HepG2 (cell line): ENCODE results near the gene NRN1L. TPM values are rescaled to one million over a fixed set of nuclear protein-coding genes. Genes with fewer than 3 reads are reported as not detected.
A peak's percentile ranks its signal among the peaks of the same experiment; 100 is the strongest.

Experiments used
- HDAC1 ChIP-seq: sonication (generic); formaldehyde crosslinking; IDR thresholded peaks from 2 replicates; pipeline ENCODE4 v1.5.1; 2020; ENCODE audit warnings: mild to moderate bottlenecking, missing genetic modification reagents
- HIVEP1 ChIP-seq: sonication (generic); formaldehyde crosslinking; IDR thresholded peaks from 2 replicates; pipeline ENCODE4 v1.4.0; 2020; ENCODE audit warnings: mild to moderate bottlenecking, missing genetic modification reagents
- ISL2 ChIP-seq: sonication (generic); formaldehyde crosslinking; IDR thresholded peaks from 2 replicates; pipeline ENCODE4 v1.5.0; 2020; ENCODE audit warnings: missing genetic modification reagents
- JUN ChIP-seq: sonication (generic); formaldehyde crosslinking; IDR thresholded peaks from 2 replicates; pipeline ENCODE4 v1.4.0; 2020; ENCODE audit warnings: mild to moderate bottlenecking, missing genetic modification reagents
- KAT2B ChIP-seq: fragments of 150-350 bp; IDR thresholded peaks from 2 replicates; pipeline ENCODE4 v1.6.1; 2014; ENCODE audit warnings: low read depth, low read length, borderline replicate concordance
- KDM3A ChIP-seq: IDR thresholded peaks from 2 replicates; pipeline ENCODE4 v1.6.1; 2018; ENCODE audit warnings: low read depth, missing compliant biosample characterization
- KDM5A ChIP-seq: fragments of 200-600 bp; sonication (generic); IDR thresholded peaks from 2 replicates; pipeline ENCODE4 v1.7.0; 2018; ENCODE audit warnings: antibody characterized with exemption, mild to moderate bottlenecking, low read length, borderline replicate concordance
- LCORL ChIP-seq, 2 experiments: fragments of 450-650 bp in 1 of 2; sonication (generic) in 1 of 2; formaldehyde crosslinking in 1 of 2; IDR thresholded peaks; 2 replicates each; pipeline versions ENCODE4 v1.5.0 to v1.6.1; 2017 to 2020; ENCODE audit warnings: antibody characterized with exemption in 1 of 2, missing genetic modification reagents in 1 of 2
- MTA3 ChIP-seq: sonication (generic); formaldehyde crosslinking; IDR thresholded peaks from 2 replicates; pipeline ENCODE4 v1.4.0; 2020; ENCODE audit warnings: missing genetic modification reagents
- NFATC3 ChIP-seq: sonication (generic); formaldehyde crosslinking; IDR thresholded peaks from 2 replicates; pipeline ENCODE4 v1.5.1; 2020; ENCODE audit warnings: mild to moderate bottlenecking, missing genetic modification reagents
- NONO ChIP-seq, 2 experiments: fragments of 450-650 bp in 1 of 2; sonication (generic) in 1 of 2; formaldehyde crosslinking in 1 of 2; IDR thresholded peaks in 1 of 2; conservative IDR thresholded peaks in 1 of 2; 2 replicates each; pipeline versions ENCODE4 v1.6.1 to v1.8.0; 2017 to 2022; ENCODE audit warnings: mild to moderate bottlenecking in 1 of 2, missing genetic modification reagents in 1 of 2, moderate library complexity in 1 of 2
- REL ChIP-seq: sonication (generic); formaldehyde crosslinking; conservative IDR thresholded peaks from 2 replicates; pipeline ENCODE4 v1.8.0; 2022; ENCODE audit warnings: mild to moderate bottlenecking, missing genetic modification reagents, moderate library complexity
- SYNCRIP ChIP-seq: fragments of 200-400 bp; formaldehyde crosslinking; IDR thresholded peaks from 2 replicates; pipeline ENCODE4 v1.6.1; 2018; ENCODE audit warnings: mild to moderate bottlenecking, low read depth, low read length; ENCODE audit not compliant: insufficient read depth
- ZNF543 ChIP-seq: sonication (generic); formaldehyde crosslinking; IDR thresholded peaks from 2 replicates; pipeline ENCODE4 v1.4.0; 2020; ENCODE audit warnings: mild to moderate bottlenecking, missing genetic modification reagents
- ZNF547 ChIP-seq: sonication (generic); formaldehyde crosslinking; IDR thresholded peaks from 2 replicates; pipeline ENCODE4 v1.5.1; 2020; ENCODE audit warnings: mild to moderate bottlenecking, missing genetic modification reagents
- ZNF607 ChIP-seq: sonication (generic); formaldehyde crosslinking; IDR thresholded peaks from 2 replicates; pipeline ENCODE4 v1.5.1; 2020; ENCODE audit warnings: missing genetic modification reagents, mild to moderate bottlenecking, borderline replicate concordance
- ZNF768 ChIP-seq: sonication (generic); formaldehyde crosslinking; IDR thresholded peaks from 2 replicates; pipeline ENCODE4 v1.4.0; 2020; ENCODE audit warnings: missing genetic modification reagents
- ZNF850 ChIP-seq: sonication (generic); formaldehyde crosslinking; conservative IDR thresholded peaks from 2 replicates; pipeline ENCODE4 v1.9.0; 2021; ENCODE audit warnings: mild to moderate bottlenecking, missing genetic modification reagents
- polyA plus RNA-seq, 8 experiments: library from polyadenylated mRNA; depleted of rRNA in 3 of 8; stranded (reverse) in 7 of 8; unstranded in 1 of 8; fragments of >200 nt; fragmentation: Illumina TruSeq in 4 of 8; extraction: Trizol in 4 of 8; gene quantifications; 2 replicates each; pipeline versions ENCODE4 v1.2.1 to v1.2.3, GENCODE V29; 2011 to 2016; ENCODE audit warnings: low read depth in 4 of 8, missing spikeins in 1 of 8, mixed read lengths in 1 of 8; ENCODE audit not compliant: insufficient read depth in 1 of 8
- total RNA-seq, 5 experiments: library from RNA; depleted of rRNA; stranded (reverse); fragments of >200 nt; fragmentation: Illumina TruSeq; extraction: Trizol; gene quantifications; 2 replicates each; pipeline ENCODE4 v1.2.3, GENCODE V29; 2016; ENCODE audit warnings: low read depth in 1 of 5
- TF ChIP-seq, protein P1 (sequence below): sonication (generic); formaldehyde crosslinking; IDR thresholded peaks from 2 replicates; pipeline ENCODE4 v1.5.1; 2020; ENCODE audit warnings: missing genetic modification reagents, mild to moderate bottlenecking, borderline replicate concordance
- TF ChIP-seq, protein P2 (sequence below): IDR thresholded peaks from 2 replicates; pipeline ENCODE4 v1.6.1; 2016
- TF ChIP-seq, protein P3 (sequence below): sonication (generic); formaldehyde crosslinking; conservative IDR thresholded peaks from 2 replicates; pipeline ENCODE4 v1.4.0; 2020; ENCODE audit warnings: mild to moderate bottlenecking, missing genetic modification reagents, moderate library complexity
- TF ChIP-seq, protein P4 (sequence below): sonication (generic); formaldehyde crosslinking; IDR thresholded peaks from 2 replicates; pipeline ENCODE4 v1.5.1; 2020; ENCODE audit warnings: missing genetic modification reagents, mild to moderate bottlenecking, borderline replicate concordance
- TF ChIP-seq, protein P5 (sequence below): IDR thresholded peaks from 2 replicates; pipeline ENCODE4 v1.6.1; 2012; ENCODE audit warnings: inconsistent platforms

Gene NRN1L
- total and polyA plus RNA-seq, 2 of the 13 experiments (the other 11 are each of a cell fraction or from before 2014, with no cell fraction given), result 0.53 to 1.2 TPM

DNA sequence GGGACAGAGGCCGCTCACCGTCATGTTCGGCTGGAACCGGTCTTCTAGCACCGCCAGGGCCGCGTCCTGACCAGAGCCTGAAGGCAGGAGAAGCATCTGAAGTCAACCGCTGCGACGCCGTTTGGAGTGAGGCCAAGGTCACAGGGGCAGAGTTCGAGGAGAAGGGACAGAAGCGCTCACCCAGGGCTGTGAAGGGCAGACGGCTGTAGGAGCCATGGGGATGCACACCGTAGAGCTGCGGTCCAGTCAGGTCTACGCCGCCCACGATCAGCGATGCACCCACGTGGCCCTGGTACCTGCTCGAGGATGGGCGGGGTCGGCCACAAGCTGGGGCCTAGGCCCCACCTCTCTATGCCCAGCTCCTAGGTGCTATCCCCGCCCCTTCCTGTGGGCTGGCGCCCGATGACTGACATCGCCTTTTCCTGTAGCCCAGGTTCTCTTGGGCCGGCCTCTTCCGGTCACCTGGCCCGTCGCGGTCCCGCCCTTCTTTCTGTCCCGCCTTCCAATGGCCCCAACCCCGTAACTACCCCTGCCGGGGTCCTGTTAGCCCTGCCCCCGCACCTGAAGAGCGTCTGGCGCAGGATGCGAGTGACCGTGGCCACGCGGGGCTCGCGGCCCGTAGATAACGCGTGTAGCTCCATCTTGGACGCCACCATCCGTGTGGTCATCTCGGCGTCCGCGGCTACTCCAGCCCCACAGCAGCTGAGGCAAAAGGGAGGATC, 50.9 kb downstream of the NRN1L start (continued):
- TF ChIP-seq, protein P1, sequence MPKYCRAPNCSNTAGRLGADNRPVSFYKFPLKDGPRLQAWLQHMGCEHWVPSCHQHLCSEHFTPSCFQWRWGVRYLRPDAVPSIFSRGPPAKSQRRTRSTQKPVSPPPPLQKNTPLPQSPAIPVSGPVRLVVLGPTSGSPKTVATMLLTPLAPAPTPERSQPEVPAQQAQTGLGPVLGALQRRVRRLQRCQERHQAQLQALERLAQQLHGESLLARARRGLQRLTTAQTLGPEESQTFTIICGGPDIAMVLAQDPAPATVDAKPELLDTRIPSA (CRISPR knock-in tag), result peak; percentile 82; the same call in 1 of the 2 replicates
- TF ChIP-seq LCORL (IDR thresholded peaks at IDR 0.05), result no peak
- TF ChIP-seq LCORL (CRISPR knock-in tag; IDR thresholded peaks at IDR 0.05), result peak; percentile 30; the same call in 1 of the 2 replicates
- peak; percentile 52; the same call in 1 of the 2 replicates for TF ChIP-seq JUN (CRISPR knock-in tag)
- peak; percentile 76 for TF ChIP-seq KDM3A (CRISPR knock-in tag)
- TF ChIP-seq ZNF850 (CRISPR knock-in tag), result no peak
- peak; percentile 85 for TF ChIP-seq HIVEP1 (CRISPR knock-in tag)
- TF ChIP-seq, protein P2, sequence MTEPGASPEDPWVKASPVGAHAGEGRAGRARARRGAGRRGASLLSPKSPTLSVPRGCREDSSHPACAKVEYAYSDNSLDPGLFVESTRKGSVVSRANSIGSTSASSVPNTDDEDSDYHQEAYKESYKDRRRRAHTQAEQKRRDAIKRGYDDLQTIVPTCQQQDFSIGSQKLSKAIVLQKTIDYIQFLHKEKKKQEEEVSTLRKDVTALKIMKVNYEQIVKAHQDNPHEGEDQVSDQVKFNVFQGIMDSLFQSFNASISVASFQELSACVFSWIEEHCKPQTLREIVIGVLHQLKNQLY (CRISPR knock-in tag), result no peak; the same call in 1 of the 2 replicates
- peak; percentile 61; the same call in 1 of the 2 replicates for TF ChIP-seq ZNF768 (CRISPR knock-in tag)
- TF ChIP-seq HDAC1, result peak; percentile 76
- TF ChIP-seq SYNCRIP, result no peak
- TF ChIP-seq, protein P3, sequence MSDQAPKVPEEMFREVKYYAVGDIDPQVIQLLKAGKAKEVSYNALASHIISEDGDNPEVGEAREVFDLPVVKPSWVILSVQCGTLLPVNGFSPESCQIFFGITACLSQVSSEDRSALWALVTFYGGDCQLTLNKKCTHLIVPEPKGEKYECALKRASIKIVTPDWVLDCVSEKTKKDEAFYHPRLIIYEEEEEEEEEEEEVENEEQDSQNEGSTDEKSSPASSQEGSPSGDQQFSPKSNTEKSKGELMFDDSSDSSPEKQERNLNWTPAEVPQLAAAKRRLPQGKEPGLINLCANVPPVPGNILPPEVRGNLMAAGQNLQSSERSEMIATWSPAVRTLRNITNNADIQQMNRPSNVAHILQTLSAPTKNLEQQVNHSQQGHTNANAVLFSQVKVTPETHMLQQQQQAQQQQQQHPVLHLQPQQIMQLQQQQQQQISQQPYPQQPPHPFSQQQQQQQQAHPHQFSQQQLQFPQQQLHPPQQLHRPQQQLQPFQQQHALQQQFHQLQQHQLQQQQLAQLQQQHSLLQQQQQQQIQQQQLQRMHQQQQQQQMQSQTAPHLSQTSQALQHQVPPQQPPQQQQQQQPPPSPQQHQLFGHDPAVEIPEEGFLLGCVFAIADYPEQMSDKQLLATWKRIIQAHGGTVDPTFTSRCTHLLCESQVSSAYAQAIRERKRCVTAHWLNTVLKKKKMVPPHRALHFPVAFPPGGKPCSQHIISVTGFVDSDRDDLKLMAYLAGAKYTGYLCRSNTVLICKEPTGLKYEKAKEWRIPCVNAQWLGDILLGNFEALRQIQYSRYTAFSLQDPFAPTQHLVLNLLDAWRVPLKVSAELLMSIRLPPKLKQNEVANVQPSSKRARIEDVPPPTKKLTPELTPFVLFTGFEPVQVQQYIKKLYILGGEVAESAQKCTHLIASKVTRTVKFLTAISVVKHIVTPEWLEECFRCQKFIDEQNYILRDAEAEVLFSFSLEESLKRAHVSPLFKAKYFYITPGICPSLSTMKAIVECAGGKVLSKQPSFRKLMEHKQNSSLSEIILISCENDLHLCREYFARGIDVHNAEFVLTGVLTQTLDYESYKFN (CRISPR knock-in tag), result peak; percentile 67
- peak; percentile 91 for TF ChIP-seq ZNF543 (CRISPR knock-in tag)
- no peak for TF ChIP-seq NONO (IDR thresholded peaks at IDR 0.05)
- peak; percentile 73 for TF ChIP-seq NONO (CRISPR knock-in tag; conservative IDR thresholded peaks at IDR 0.05)
- 0 out of 2 replicates have a peak, but pooled peaks have one; percentile 14 for TF ChIP-seq ISL2 (CRISPR knock-in tag)
- no peak for TF ChIP-seq MTA3
- peak; percentile 93 for TF ChIP-seq ZNF547 (CRISPR knock-in tag)
- peak; percentile 92 for TF ChIP-seq ZNF607 (CRISPR knock-in tag)
- TF ChIP-seq, protein P4, sequence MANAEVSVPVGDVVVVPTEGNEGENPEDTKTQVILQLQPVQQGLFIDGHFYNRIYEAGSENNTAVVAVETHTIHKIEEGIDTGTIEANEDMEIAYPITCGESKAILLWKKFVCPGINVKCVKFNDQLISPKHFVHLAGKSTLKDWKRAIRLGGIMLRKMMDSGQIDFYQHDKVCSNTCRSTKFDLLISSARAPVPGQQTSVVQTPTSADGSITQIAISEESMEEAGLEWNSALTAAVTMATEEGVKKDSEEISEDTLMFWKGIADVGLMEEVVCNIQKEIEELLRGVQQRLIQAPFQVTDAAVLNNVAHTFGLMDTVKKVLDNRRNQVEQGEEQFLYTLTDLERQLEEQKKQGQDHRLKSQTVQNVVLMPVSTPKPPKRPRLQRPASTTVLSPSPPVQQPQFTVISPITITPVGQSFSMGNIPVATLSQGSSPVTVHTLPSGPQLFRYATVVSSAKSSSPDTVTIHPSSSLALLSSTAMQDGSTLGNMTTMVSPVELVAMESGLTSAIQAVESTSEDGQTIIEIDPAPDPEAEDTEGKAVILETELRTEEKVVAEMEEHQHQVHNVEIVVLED (CRISPR knock-in tag), result peak; percentile 78
- TF ChIP-seq REL, result peak; percentile 23; the same call in 1 of the 2 replicates
- no peak for TF ChIP-seq KAT2B
- peak; percentile 98 for TF ChIP-seq NFATC3 (CRISPR knock-in tag)
- TF ChIP-seq, protein P5, sequence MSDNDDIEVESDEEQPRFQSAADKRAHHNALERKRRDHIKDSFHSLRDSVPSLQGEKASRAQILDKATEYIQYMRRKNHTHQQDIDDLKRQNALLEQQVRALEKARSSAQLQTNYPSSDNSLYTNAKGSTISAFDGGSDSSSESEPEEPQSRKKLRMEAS, result no peak
- TF ChIP-seq KDM5A, result peak; percentile 92
